Caki2 (cell line): ENCODE data around the gene MAFB. TPM values are rescaled to one million over a fixed set of nuclear protein-coding genes. Genes with fewer than 3 reads are reported as not detected.

Experiments
- DNase-seq: peaks from one replicate; pipeline ENCODE4 v3.0.0-alpha.2; 2015; ENCODE audit warnings: low read depth
- in situ Hi-C: cut with HindIII; loops from 2 replicates; pipeline ENCODE4 v1.10.0; 2016; ENCODE audit warnings: low sequenced_read_pairs, low pct_unique_long_range_greater_than_20kb, mixed read lengths
- total RNA-seq: library from RNA; depleted of rRNA; stranded (reverse); fragments of >200 nt; shearing (Covaris generic); gene quantifications from 2 replicates; pipeline ENCODE4 v1.2.3, GENCODE V29; 2014; ENCODE audit warnings: low replicate concordance

Gene MAFB
- total RNA-seq, 1 experiment from 2014 or later: 0.03 TPM

DNA sequence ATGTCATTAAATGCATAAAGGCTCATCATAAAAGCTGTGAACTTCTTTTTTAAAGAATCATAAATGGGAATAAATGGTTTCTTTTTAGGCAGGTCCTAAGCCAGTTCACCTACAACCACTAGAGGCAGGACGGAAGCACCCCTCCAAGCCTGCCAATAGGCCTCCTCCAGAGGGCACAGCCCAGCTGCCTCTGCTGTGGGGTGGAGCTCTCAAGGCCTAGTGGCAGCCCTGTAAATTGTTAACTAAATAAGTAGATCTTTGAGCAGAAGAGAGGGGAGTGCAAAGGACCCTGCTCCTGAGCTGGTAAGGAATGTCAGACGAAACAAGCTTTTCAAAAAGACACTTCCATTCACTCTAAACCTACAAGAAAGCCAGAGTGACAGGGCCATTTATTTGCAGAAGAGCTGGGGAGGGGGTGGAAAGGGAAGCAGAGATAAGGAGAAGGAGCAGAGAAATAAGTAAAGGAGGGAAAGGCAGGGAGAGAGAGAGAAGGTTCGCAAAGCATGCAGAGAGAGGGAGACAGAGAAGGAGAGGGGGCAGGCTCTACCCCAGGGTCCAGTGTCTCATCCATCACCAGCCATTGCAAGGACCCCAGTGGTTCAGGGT lies 18.0 kb upstream of the MAFB start:
- in situ Hi-C loops: no loop called here
- DNase-seq: peak; percentile 39

DNA sequence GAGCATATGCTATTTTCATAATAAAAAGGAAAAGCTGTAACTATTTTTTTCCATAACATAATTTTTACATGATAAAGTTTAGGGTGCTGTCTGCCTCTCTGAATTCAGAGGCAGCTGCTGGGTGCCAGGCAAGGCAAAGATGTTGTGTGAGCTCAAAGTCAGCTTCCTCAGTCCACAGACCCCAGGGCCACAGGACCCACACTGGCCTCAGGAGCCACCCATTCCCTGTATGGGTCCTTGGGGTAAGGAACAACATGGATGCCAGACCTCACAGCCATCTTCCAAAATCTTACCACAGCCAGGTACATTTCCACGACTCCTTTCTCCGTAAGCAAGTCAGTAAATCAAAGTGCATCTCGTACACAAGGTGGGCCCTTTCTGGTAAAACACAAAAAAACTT lies 16.4 kb upstream of the MAFB start:
- no peak for DNase-seq
- in situ Hi-C loops: no loop called here

DNA sequence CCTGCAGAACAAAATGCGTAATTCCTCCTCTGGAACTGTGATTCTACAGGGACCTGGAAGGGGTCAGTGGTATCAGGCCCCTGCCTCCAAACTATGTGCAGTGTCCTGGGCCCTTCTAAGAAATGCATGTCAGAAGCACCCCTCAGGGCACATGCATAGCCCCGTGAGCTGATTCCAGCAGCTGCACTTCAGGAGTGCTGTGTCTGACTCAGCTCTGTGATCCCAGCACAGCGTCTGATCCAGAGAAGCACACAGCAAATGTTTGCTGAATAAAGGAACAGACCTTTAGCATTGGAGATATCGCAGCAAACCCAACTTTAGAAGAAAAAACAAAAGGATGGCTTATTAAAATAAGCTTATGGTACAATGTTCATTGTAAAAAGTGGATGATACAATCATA lies 15.8 kb upstream of the MAFB start:
- in situ Hi-C loops: no loop called here
- no peak for DNase-seq

DNA sequence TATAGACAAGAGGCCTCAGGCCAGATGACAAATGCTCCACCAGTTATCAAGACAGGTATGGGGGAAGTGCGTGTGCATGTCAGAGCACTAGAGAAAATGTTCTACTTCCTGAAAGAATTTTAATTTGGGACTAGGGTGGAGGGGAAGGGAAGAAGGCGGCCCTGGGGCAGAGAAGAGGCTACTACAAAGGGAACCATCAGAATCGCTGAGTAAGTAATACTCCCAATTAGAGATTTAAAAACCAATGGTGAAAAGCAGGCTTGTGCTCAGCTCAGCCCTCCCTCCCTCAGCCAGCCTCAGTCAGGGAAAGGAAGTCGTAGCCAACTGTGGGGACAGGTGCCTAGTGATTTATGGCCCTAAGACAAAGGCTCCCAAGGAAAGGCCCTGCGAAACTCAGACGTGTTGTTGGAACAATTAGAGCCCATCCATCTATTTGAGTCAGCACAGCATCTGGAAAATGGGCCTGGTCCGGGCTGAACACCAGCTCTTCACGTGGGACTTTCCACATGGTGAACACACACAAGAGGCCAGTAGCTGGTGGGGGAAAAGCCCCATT lies 15.0 kb upstream of the MAFB start:
- DNase-seq: no peak
- in situ Hi-C loops: no loop called here

DNA sequence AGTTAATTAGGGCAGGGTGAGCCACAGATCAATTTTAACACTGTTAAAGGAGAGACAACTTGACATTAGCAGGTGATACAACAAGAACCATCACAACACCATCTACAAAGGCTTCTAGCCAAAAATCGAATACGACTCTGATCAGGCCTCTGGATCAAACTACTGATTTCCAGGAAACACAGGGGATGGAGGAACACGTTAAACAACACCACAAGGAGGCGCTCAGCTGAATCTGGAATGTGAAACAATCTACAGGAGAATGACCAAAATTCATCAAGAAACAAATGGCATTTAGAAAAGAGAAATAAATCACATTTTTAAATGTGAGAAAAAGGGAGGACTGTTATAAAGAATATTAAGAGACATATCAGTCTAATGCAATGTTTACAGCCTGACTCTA lies 13.5 kb upstream of the MAFB start:
- no peak for DNase-seq
- in situ Hi-C loops: no loop called here

DNA sequence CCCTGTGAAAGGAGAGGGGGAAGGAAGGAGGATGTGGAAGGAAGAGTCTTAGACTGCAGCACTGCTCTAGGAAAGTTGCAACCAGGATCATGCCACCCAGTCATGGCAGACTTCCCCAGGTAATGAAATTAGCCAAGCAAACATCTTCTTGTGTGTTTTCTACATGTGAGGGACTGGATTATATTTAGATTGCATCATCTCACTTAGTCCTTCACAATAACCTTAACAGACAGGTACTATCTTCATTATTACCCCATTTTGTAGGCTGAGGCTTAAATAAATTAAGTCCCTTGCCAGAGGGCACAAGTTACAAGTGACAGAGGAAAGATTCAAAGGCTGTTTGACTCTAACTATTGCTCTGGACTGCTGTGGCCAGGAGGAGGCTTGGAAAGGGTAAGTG lies 9.7 kb upstream of the MAFB start:
- no peak for DNase-seq
- in situ Hi-C loops: no loop called here

DNA sequence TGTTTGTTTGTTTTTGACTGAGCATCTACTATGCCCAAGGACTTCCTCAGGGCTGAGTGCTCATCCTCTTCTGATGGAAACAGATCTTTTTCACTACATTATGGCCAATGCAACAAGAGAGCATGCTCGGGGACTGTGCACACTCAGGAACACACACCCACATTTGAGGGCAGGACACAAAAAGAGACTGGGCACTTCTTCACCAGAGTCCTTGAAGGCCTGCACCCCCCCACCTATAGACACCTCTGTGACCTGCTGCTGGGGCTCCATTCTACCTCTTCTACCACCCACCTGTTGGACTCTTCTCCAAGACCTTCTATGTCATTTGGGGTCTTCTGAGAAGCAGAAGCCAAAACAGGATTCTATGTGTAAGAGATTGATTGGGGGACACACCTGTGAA lies 9.2 kb upstream of the MAFB start:
- in situ Hi-C loops: no loop called here
- DNase-seq: no peak

DNA sequence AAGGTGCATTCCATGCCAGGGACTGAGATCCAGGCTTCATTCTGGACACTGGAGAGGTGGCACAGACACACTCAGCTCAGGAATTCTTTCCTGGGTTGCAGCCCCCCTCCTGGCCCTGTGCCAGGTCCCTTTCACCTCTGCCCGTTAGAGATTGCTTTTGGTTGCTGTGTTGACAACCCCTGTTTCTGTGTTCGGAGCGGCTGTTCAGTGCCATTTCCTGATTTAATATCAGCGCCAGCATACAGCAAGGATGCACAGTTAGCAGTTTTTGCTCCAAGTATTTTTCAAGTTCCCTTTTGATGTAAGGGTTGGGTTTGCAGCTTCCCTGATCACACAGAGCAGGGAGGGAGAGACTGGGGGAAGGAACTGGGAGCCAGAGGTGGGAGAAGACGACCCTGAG lies 8.5 kb upstream of the MAFB start:
- in situ Hi-C loops: no loop called here
- DNase-seq: no peak

DNA sequence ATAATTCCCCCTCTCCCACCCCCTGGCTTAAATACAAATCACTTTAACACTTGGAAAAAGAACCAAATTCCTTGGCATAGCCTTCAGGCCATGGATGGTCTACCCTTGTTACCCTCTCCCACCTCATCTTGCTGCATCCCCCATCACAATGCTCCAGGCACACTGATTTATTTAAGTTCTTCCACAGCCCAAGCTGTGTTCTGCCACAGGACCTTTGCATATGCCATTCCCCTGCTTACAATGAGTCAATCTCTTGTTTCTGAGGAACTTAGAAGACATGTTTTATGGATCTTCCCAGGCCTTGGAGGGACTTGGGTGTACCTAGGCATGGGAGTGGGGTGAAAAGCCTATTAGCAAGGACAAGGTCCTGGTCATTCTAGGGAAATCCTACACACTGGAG lies 6.2 kb upstream of the MAFB start:
- in situ Hi-C loops: no loop called here
- DNase-seq: no peak

DNA sequence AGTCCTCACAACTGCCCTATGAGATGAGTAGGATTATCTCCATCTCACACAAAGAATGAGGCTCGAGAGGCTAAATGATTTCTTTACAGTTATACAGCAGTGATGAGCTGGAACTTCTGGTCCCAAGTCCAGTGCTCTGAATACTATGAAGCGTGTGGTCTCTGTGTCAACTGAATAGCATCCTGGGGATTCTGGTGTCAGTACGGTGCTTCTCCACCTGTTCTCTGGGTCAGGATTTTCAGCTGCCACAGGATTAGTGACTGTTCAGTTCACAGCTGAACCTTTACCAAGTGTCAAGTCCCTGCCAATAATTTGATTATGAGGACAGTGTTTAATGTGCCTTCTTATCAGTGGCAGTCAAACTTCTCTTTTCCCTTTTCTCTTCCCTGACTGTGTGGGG lies 5.2 kb upstream of the MAFB start:
- in situ Hi-C loops: no loop called here
- DNase-seq: no peak

DNA sequence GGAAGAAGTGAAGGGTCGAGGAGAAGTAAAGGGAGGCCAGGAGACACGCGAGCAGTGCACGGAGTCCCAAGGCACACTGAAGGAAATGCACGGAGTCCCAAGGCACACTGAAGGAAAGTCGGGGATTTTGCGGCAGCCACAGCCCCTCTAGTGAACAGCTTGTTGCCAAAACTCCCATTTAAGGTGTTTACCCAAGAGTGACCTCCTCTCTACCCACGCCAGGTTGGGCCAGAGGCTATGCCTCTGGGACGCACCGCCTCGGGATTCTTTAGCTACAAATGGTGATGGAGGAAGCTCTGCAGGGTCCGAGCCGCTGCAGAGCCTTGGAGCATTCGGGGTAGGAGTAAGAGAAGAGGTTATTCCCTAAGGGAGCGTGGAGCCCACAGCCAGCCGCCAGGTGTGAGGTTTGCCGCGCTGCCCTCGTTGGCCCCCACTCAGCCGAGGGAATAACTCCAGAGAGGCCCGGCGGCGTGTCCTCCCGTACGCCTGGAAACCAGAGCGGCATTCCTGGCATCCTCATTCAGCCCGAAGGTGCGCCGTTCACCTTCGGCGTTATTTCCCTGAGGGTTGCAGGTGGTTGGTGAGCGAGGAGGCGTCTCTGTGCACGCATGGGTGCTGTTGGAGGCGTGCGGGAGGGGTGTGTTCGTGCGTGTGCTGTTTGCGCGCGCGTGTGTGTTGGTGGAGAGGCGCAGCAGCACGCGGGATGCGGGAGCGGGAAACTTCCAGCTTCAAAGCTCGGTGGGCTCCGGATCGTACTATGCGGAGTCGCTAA lies 3.4 kb upstream of the MAFB start:
- no peak for DNase-seq
- in situ Hi-C loops: no loop called here

DNA sequence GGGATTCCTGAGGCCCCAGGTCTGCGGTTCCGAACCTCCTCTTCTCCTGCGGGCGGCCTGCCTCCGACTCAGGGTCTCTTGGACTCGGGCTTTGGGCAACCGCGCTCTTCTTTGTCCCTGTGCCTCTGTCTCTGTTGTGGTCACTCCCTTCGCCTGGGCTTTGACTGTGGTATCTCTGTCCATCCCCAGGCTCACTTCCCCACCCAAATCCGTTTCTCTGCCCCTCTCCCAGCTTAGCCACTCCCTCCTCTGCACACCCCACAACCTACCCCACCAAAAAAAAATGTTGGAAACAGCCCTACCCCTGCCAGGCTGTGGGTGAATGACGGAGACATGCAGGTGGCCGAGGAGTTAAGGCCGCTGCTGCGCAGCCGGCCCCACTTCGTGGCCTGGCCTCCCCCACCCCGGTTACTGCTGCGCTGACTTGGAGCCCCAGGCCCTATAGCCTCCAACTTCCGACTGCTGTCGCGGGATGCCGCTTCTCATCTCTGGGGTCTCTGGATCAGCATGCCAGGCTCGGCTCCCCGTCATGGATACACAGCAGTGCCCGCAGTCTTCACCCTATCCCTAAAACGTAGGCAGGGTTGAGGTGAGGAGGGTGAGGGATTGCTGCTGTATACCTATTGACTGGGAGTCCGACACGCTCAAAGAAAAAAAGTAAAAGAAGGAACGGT lies 2.7 kb upstream of the MAFB start:
- in situ Hi-C loops: no loop called here
- DNase-seq: no peak

DNA sequence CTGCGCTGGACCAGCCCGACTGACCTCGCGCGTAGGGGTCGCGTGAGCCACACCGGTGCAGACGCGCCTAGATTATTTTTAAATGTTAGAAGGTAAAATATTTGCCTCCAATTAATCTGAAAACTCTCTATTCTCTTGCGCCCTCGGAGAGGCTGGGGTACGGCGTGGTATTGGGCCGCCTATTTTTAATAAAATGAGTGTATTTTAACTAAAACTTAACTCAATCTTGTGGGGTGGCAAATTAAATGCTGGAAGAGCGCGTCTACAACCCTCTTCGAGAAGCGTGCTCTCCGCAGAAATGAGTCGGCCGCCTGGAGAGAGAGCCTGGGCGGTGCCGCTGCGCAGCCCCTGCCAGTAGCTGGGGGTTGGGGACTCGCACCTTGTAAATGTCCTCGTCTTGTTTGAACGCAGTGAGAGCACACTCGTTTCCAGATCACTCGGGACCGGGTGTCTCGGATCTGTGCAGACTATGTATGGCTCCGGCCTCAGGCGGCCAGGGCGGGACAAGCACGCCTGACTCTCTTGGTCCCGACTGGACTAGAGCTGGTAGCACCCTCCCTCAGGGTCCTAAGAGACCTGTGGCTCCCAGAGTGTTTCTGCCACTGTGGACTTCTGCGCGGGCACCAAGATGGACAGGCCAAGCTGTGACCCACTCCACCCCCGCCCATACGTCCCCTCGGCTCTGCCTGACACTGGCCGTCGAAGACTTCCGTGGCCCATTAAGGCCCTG lies 2.0 kb upstream of the MAFB start:
- in situ Hi-C loops: no loop called here
- no peak for DNase-seq

DNA sequence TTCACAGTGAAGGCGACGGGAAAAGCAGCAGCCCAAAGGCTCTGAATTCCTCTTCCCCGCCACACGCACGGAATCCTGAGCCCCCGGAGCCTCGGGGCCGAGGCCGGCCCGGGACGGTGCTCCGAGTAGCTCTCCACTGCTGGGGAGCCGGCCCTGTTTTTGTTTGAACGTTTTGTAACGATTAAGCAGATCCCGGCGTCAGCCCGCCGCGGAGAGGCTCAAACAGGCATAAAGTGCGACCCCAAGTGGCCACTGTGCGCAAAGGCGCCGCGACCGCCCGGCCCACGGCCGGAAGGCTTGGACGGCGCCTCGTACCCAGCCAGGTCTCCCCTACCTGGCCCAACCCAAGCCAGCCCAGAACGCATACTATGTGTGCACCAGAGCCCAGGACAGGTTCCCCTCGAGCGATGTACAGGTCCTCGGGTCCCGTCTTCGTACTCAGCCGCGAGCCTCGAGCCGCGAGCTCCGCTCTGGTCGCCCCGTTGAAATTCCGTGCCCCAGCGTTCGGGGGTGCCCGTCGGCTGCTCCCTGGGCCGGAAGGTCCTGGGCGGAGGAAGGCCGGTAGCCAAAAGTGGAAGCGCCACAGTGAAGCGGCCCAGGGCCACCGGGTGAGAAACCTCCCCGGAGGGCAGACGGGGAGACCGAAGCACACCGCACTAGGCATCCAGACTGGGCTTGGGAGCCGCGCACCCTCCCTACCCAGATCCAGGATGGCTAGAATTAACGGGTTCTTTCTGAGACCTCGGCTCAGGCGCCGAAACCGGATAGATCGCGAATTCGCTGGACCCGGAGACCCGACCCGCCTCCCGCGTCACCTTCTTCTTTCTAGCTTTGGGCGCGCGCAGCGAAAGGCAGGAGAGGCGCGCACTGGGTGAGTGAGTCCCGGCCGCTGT lies 1.2 kb upstream of the MAFB start:
- in situ Hi-C loops: no loop called here

DNA sequence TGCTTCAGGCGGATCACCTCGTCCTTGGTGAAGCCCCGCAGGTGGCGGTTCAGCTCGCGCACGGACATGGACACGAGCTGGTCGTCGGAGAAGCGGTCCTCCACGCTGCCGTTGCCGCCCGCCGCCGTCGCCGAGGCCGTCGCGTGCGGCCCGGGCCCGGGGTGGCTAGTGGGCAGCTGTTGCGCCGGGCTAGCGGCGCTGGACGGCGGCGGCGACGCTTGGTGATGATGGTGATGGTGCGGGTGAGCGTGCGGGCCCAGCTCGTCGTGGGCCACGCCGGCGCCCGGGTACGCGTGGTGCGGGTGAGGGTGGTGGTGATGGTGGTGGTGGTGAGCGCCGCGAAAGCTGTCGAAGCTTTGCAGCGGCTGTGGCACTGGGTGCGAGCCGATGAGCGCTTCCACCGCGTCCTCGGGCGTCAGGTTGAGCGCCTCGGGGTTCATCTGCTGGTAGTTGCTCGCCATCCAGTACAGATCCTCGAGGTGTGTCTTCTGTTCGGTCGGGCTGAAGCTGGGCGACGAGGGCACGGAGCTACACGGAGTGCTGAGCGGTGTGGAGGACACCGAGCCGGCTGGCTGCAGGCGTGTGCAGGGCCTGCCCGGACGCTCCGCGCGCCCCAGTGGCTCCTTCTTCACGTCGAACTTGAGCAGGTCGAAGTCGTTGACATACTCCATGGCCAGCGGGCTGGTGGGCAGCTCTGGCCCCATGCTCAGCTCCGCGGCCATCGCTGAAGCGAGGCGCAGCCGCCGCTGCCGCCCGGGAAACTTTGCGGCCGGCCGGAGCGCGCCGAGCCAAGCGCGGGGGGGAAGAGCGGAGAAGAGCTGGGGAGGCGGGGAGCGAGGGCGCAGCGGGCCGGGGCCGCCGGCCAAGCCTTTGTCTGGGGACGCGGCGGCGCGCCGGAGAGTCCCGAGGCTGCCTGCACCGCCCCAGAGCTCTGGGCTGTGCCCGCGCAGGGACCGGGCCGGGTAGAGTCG lies 622 bp downstream of the MAFB start:
- in situ Hi-C loops: no loop called here
- DNase-seq: no peak

More for the DNA sequence above, 1.2 kb upstream of the MAFB start:
- peak; percentile 75 for DNase-seq

DNA sequence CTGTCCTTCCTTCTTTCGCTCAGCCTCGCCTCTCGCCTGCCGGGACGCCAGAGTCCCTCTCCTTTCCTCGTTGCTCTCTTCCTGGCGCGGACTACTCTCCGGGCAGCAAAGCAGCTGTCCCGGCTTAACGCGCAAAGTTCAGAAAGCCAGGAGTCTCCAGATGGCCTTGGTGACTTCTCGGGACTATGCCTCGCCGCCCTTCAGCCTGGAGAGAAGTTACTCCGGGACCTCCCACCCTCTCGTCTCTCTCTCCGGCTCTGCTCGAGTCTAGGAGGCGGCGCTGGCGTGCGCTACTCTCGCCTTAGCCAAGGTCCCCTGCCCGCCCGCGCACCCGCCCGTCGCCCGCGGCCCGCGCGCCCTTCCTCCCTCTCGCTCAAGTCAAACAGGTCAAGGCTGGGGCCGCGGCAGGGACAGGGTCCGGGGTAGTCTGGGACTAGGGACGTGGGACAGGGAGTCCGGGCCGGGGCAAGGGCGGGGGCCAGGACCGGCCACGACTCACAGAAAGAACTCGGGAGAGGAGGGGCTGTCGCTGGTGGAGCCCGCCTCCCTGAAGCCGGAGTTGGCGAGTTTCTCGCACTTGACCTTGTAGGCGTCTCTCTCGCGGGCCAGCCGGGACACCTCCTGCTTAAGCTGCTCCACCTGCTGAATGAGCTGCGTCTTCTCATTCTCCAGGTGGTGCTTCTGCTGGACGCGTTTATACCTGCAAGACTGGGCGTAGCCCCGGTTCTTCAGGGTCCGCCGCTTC lies 1.5 kb downstream of the MAFB start:
- in situ Hi-C loops: no loop called here
- no peak for DNase-seq
